Thoracic aorta endothelial cell (primary cell): Measurements from ENCODE around the gene PRELP. TPM values are rescaled to one million over a fixed set of nuclear protein-coding genes. Genes with fewer than 3 reads are reported as not detected.

Source experiments
- total RNA-seq: library from RNA; depleted of rRNA; stranded (reverse); fragments of >200 nt; gene quantifications from 2 replicates; pipeline ENCODE4 v1.2.3, GENCODE V29; 2012

The PRELP gene
- 0.07 TPM in 1 of 2 replicates, not detected in the other for total RNA-seq

DNA sequence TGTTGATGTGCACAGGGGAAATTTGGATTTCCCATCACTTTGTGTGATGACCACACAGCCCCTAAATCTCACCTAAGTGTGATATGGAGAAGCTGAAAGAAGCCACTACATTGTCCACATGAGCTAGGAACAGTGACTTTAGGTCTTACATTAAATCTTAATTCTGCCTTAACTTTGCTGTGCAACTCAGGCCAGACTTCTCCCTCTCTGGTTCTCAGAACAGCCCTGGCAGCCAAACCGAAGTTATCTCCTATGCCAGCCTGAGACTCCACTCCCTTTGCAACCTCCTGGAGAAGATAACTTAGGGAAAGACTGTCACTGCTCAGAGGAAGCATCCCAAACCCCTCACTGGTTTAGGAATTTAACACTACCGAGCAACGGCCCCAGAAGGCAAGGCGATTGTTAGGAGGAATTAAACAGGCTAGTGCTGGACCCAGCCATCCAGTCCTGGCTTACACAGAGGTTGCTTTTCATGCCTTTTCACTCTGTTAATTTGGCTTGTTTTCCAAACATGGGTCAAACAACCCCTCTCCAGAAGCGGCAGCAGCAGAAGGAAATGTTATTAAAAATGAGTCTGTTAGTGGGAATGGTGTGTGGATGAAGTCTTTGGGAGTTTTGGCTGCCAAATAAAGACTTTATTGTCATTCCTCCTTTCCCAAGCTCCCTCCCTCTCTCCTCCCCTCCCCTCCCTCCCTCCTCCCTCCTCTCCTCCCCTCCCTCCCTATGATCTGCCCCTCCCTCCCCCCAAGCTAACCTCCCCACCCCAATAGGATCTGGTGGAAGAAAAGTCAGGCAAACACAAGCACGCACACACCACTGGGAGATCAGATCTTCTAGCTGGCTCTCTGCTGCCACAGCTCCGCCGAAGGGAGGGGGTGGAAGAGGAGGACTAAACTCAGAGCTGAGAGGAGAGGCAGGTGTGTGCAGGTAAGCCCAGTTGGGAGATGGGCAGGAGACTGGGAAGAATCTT lies at the start of gene PRELP:
Gene PRELP (plus strand): TSS at position 795 of the 970 bp plus-strand sequence. CDS start 7,379 bp downstream, outside the sequence.

GRCh38 chr1:203493901-203494300 lies 18.3 kb downstream of the PRELP start, which contains the start of gene OPTC:
TSS of gene OPTC (plus strand) at chr1:203494153. CDS start at chr1:203496006, 1,853 bp downstream.

Other genes with a start within 250 kb of the PRELP start
- gene CHIT1, start 246.1 kb upstream of the PRELP start, total RNA-seq = not detected in 2 replicates
- 54.6 and 55.2 TPM in 2 replicates for gene BTG2, start 170.3 kb upstream of the PRELP start, total RNA-seq
- 0.22 and 0.27 TPM in 2 replicates for gene FMOD, start 124.7 kb upstream of the PRELP start, total RNA-seq
- not detected in 2 replicates for gene OPTC, start 18.3 kb downstream of the PRELP start, total RNA-seq
- 157 and 160 TPM in 2 replicates for gene ATP2B4, start 151.0 kb downstream of the PRELP start, total RNA-seq